Umbilical cord (tissue), 2 donors: ENCODE results near the gene CIRBP. TPM values are rescaled to one million over a fixed set of nuclear protein-coding genes. Genes with fewer than 3 reads are reported as not detected.
"Not testable (repeated sequence)": the region's sequence is repeated elsewhere in the genome, so short reads cannot be mapped to it uniquely, and the experiment has no call there.

ENCODE experiments used
- DNase-seq: peaks from one replicate; pipeline ENCODE4 v3.0.0-alpha.2; 2015; ENCODE audit warnings: low spot score
- total RNA-seq: library from RNA; depleted of rRNA; stranded (reverse); fragments of >200 nt; gene quantifications from one replicate; pipeline ENCODE4 v1.2.3, GENCODE V29; 2014; ENCODE audit warnings: low replicate concordance; ENCODE audit not compliant: insufficient read depth

The CIRBP gene
- total RNA-seq, 1 donor from 2014 or later: 319 TPM

GRCh38 chr19:1308718-1309117 lies 39.6 kb downstream of the CIRBP start:
- DNase-seq: no peak

- no peak for DNase-seq
These were observed 41.1 kb downstream of the CIRBP start for GRCh38 chr19:1309977-1310852.

GRCh38 chr19:1310853-1311180 lies 41.7 kb downstream of the CIRBP start:
- peak; percentile 68 for DNase-seq

GRCh38 chr19:1311543-1312091 lies 42.5 kb downstream of the CIRBP start:
- DNase-seq: no peak

- peak; percentile 53 for DNase-seq
These were observed 43.9 kb downstream of the CIRBP start for GRCh38 chr19:1312767-1313694.

GRCh38 chr19:1313695-1314613 lies 44.8 kb downstream of the CIRBP start:
- peak; percentile 58 for DNase-seq

- peak; percentile 50 for DNase-seq
These were observed 46.5 kb downstream of the CIRBP start for GRCh38 chr19:1315470-1316166.

GRCh38 chr19:1316466-1316865 lies 47.3 kb downstream of the CIRBP start:
- DNase-seq: no peak

GRCh38 chr19:1317274-1318003 lies 48.3 kb downstream of the CIRBP start:
- DNase-seq: no peak

GRCh38 chr19:1318678-1319471 lies 49.7 kb downstream of the CIRBP start:
- no peak for DNase-seq

- not testable (repeated sequence) for DNase-seq
These were observed 51.1 kb downstream of the CIRBP start for GRCh38 chr19:1320282-1320650.

- no peak for DNase-seq
These were observed 52.4 kb downstream of the CIRBP start for GRCh38 chr19:1321539-1321938.

GRCh38 chr19:1322198-1322981 lies 53.3 kb downstream of the CIRBP start:
- DNase-seq: no peak

- DNase-seq: no peak
These were observed 55.2 kb downstream of the CIRBP start for GRCh38 chr19:1324249-1324805.
